Posterior cingulate gyrus (tissue), 11 donors: Measurements from ENCODE around the gene ADCY4.
A peak's percentile ranks its signal among the peaks of the same experiment; 100 is the strongest.
"Not testable (repeated sequence)": the region's sequence is repeated elsewhere in the genome, so short reads cannot be mapped to it uniquely, and the experiment has no call there.

Experiments
- DNase-seq, 10 donors: peaks; one replicate each; pipeline versions ENCODE4 v3.0.0 to v3.0.0-alpha.2; 2020 to 2021; ENCODE audit warnings: mixed read lengths in 3 of 10
- intact Hi-C: fragments of 100-400 bp; cut with DNase I; formaldehyde crosslinking; loops from one replicate; pipeline ENCODE4 v1.15.1; 2023

Gene ADCY4

DNA sequence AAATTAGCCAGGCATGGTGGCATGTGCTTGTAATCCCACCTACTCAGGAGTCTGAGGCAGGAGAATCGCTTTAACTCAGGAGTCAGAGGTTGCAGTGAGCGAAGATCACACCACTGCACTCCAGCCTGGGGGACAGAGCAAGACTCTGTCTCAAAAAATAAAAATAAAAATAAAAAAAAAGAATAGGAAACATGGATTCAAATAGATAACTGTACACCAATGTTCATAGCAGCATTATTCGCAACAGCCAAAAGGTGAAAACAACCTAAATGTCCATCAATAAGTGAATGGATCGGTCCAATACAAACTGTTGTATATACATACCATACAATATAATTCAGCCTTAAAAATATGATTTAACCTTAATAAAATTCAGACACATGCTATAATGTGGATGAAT lies 8.0 kb upstream of the ADCY4 start:
- no peak for DNase-seq
- intact Hi-C loops, result no loop called here

- peak in 1 of 10 donors; percentile 29 for DNase-seq
- intact Hi-C loops, result no loop called here
Observed at GRCh38 chr14:24340606-24341005, 5.7 kb upstream of the ADCY4 start.

DNA sequence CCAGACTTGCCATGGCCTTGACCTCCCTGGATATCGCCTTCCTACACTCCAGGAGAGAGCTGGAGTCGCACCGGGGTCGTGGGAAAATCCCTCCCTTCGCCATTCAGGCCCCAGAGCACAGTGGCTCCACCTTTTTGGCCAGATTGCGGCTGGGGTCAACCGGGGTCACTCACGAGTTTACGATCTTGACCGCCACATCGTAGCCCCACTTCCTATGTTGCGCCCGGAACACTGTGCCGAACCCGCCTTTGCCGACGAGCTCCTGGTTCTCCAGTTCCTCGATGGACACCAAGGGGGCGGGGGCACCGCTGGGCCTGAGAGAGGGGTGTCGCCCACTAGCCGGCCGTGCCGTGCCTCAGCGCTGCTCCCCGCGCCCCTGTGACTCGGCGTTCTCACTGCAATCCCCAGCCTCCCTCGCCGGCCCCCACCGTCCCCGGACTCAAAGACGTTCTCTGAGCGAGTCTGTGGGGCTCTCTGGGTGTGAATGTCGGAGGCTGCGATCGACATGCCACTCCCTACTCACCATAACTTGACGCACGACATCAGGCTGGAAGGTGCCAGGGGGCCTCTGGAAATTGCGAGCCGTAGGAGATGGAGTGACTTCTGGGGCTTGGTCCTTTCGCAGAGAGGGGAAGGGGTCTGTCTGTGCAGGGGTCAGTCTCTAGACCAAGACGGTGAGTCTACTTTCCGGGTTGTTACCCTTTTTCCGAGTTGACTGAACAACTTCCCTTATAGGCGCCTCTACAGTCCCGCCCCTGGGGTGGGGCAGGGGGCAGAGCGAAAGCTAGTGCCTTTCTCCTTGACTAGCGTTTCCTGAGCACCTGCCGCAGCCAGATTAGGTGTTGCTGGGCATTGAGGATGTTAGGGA lies 4.6 kb upstream of the ADCY4 start, which contains the start of gene RIPK3:
TSS of gene RIPK3 (minus strand) at position 708 of the 868 bp plus-strand sequence. CDS start at position 543, 165 bp downstream.
- intact Hi-C loops, result no loop called here
- DNase-seq, result peak in 2 of 10 donors; percentile 60 to 73

GRCh38 chr14:24338843-24339242 lies 4.0 kb upstream of the ADCY4 start:
- intact Hi-C loops, result no loop called here

GRCh38 chr14:24337824-24338175 lies 2.9 kb upstream of the ADCY4 start:
- intact Hi-C loops, result no loop called here
- DNase-seq, result peak in 1 of 10 donors; percentile 74

More at GRCh38 chr14:24338843-24339242, 4.0 kb upstream of the ADCY4 start:
- peak in 1 of 10 donors; percentile 76 for DNase-seq

GRCh38 chr14:24337144-24337823 lies 2.4 kb upstream of the ADCY4 start:
- intact Hi-C loops, result no loop called here

GRCh38 chr14:24335461-24336171 lies 745 bp upstream of the ADCY4 start:
- intact Hi-C loops, result no loop called here
- DNase-seq, result peak in 2 of 10 donors; percentile 12 to 52

More at GRCh38 chr14:24337144-24337823, 2.4 kb upstream of the ADCY4 start:
- no peak for DNase-seq

- intact Hi-C loops, result loop anchor here (1.0 kb wide), 1 partner anchor 104 kb away; no protein-coding TSS in a partner anchor
- DNase-seq, result peak in 7 of 10 donors; percentile 57 to 90 (median 66)
Observed at GRCh38 chr14:24332268-24332993, 2.4 kb downstream of the ADCY4 start.

DNA sequence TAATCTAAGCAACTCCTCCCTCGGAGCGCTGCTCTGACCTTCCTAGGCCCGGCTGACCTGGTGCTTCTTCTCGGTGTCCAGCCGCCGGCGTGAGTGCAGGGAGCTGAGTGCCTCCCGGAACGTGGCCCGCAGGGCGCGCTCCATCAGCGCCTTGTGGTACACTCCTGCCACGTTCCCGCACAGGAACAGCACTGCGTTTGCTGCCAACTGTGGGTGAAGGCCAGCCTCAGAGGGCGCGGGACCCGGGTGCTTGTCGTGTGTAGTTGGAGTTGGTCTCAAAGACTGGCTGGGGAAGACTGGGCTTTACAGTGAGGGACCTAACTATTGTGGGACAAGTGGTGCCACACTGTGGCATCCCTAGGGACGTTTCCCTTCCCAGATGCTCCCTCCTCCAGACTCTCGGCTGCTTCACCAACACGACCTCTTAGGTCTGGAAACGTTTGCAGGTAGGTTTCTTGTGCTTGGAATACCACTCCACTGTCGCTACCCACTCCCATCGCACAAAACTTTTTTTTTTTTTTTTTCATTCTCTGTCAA lies 3.1 kb downstream of the ADCY4 start:
- intact Hi-C loops, result loop anchor here (1.0 kb wide), 1 partner anchor 105 kb away; no protein-coding TSS in a partner anchor
- peak in 2 of 10 donors; percentile 63 to 82 for DNase-seq

DNA sequence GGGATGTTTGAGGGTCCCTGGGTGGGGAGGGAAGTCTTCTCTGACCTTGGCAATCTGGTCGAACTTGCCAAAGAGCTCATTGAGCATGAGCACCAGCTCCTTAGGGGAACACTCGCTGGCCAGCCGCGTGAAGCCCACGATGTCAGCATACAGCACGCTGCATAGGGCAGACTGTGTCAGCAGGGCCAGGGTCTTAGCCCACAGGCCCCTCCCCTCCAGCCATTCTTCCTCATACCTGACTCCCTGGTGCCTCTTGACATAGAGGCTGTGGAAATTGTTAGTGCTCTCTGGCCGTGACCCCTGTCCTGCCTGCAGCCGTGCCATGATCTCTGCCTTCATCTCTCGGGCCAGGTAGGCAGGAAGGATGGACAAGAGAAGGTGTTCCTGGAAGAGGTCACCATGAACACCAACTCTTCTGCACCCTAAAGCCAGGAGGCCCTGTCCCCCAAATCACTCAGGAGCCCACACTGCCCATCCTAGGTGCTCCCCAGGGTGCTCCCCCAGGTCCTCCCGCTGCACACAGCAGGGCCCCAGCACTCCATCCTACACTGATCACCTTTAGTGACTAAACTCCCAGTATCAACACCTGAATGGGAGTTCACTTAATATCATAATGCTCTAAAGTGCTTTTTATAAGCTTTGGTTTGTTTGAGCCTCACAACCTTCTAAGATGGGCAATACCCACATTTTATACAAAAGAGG lies 3.7 kb downstream of the ADCY4 start:
- intact Hi-C loops, result no loop called here
- DNase-seq, result peak in 2 of 10 donors; percentile 51 to 64

DNA sequence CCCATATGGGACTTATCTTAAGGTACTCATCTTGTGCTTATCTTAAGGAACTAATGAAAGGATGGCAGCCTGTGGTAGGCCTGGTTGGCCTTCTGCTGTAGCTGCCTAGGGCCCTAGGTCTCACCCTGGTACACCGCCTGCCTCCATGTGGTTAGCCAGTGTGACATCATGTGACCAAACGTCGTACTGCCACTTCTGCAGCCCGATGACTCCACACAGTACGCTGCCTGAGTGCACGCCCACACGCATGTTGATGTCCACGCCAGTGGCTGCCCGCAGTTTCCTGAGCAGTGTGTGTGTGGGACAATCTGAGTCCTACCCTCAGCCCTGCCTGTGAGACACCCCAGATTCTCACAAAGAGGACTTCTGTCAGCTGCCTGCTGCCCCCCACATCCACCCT lies 5.1 kb downstream of the ADCY4 start:
- DNase-seq, result peak in 2 of 10 donors; percentile 77 to 82
- intact Hi-C loops, result no loop called here

GRCh38 chr14:24329073-24329663 lies 5.7 kb downstream of the ADCY4 start:
- intact Hi-C loops, result no loop called here
- peak in 2 of 10 donors; percentile 42 to 61 for DNase-seq

- intact Hi-C loops, result not testable (repeated sequence)
- peak in 9 of 10 donors; percentile 54 to 94 (median 63) for DNase-seq
Observed at GRCh38 chr14:24327914-24328313, 7.0 kb downstream of the ADCY4 start.

DNA sequence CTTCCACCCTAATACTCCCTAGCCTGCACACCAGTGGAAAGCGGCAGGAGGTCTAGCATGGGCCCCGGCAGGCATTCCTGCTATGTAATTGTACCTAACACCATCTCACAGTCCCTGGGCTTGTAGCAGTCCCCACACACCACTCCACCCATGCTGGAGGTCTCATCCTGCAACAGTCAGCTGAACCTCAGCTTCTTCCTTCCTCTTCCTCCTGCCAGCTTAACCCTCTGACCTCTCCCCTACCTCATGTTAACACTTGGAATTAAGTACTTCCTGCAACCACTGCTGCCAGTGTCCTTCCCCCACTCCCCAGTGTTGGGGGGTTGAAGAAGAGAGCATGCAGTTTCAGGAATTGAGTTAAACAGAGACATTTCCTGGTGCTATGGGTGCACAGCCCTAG lies 7.6 kb downstream of the ADCY4 start:
- intact Hi-C loops, result no loop called here
- DNase-seq, result peak in 2 of 10 donors; percentile 65 to 68

DNA sequence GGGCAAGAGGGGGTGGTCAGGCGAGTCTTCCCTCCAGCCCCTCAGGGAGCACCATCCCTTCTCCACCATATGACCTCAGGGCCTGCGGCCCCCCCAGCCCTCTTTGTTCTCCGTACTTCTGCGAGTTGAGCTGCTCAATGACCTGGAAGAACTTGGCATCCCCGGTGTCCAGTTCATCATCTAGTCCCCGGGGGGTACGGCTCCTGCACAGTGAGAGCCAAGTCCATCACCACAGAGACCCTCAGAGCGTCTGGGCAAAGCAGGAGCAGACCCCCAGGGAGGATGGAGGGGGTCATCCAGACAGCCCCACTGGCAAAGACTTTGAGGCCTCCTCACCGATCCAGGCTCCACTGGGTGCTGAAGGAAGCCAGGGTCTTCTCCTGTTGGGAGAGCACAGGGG lies 8.9 kb downstream of the ADCY4 start:
- intact Hi-C loops, result no loop called here
- peak in 2 of 10 donors; percentile 17 to 62 for DNase-seq

DNA sequence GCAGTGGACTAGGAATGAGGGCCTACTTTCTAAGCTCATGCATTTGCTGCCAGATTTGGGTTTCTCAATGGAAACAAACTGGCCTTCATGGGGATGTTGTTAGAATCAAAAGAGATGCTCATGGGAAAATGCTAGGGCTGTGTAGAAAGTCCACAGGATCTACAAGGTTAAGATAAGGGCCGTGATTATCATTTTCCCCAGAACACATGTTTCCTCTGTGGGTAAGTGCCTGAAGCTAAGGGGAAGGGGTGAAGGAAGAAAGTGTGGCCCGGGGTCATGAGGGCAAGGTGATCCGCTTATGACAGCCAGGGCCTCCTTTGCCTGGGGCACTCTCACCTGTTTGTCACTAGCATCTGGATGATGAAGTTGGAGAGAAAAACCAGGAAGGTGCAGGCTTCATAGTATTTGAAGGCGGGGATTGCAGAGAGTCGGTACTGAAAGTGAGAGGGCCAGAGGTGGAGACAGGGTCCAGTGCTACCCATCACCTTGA lies 9.8 kb downstream of the ADCY4 start:
- intact Hi-C loops, result no loop called here
- DNase-seq, result peak in 2 of 10 donors; percentile 14 to 33

DNA sequence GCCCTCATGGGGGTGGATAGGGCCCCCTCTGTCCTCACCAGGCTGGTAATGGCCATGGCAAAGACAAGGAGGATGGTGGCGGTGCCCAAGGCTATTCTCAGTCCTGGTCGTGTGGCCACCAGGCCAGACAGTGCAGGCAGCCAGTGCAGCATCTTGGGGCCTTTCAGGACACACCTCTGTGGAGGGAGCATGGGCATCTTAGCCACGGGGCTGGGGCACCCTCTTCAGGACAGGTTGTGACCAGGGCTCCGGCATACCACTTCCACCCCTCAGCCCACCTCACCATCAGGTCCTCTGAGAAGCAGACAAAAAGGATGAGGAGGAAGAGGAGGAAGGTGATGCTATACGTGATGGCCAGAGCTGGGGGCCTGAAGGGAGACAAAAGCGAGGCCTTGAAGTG lies 10.8 kb downstream of the ADCY4 start:
- intact Hi-C loops, result no loop called here
- DNase-seq, result peak in 2 of 10 donors; percentile 69 to 74

GRCh38 chr14:24323341-24323740 lies 11.5 kb downstream of the ADCY4 start:
- peak in 2 of 10 donors; percentile 10 to 24 for DNase-seq
- intact Hi-C loops, result no loop called here
